ENCODE results near the gene PFKFB4. TPM values are rescaled to one million over a fixed set of nuclear protein-coding genes. Genes with fewer than 3 reads are reported as not detected.
A peak's percentile ranks its signal among the peaks of the same experiment; 100 is the strongest.

The PFKFB4 gene
- total and polyA plus RNA-seq, 2 experiments from 2014 or later = 9.5 to 14.1 TPM

GRCh38 chr3:48597408-48597800, 40.8 kb upstream of the PFKFB4 start:
- Histone ChIP-seq H3K4me2 (no peak overlapping the region), H3K4me3 (no peak overlapping the region), H2AFZ (no peak overlapping the region), H4K20me1 (ENCODE audit: insufficient read depth, poor library complexity, severe bottlenecking) (no peaks in the 10 kb centered on the region), H3K9me2 (replicated peaks; ENCODE audit: insufficient read depth) (no peaks in the 10 kb centered on the region), H3K4me1 (ENCODE audit: insufficient read depth) (peaks cover 46% of the 10 kb centered on the region), H3K27ac (peak overlapping the region; percentile 95), H3K27me3 (no peaks in the 10 kb centered on the region), H3K9me3 (ENCODE audit: low read depth) (no peaks in the 10 kb centered on the region), H3K36me3 (replicated peaks; ENCODE audit: insufficient read depth, low read depth) (no peaks in the 10 kb centered on the region), H3K79me2 (no peaks in the 10 kb centered on the region)
- TF ChIP-seq EZH2 (IDR thresholded peaks at IDR 0.05; ENCODE audit: borderline replicate concordance) (no peak), CTCF (IDR thresholded peaks at IDR 0.05; ENCODE audit: poor library complexity) (no peak), EZH2phosphoT487 (IDR thresholded peaks at IDR 0.05; ENCODE audit: low read depth, severe bottlenecking, unreplicated experiment) (no peak)
- 93% methylated on average over 6 of the region's 6 CpGs for WGBS (ENCODE audit: low lambda C conversion rate, missing lambda C conversion rate)
- DNase-seq (ENCODE audit: low spot score) = no peak

- no peaks in the 10 kb centered on the region for H3K79me2 ChIP-seq
- no peaks in the 10 kb centered on the region for H4K20me1 ChIP-seq (ENCODE audit: insufficient read depth, poor library complexity, severe bottlenecking)
- H2AFZ ChIP-seq = no peak overlapping the region
- H3K27ac ChIP-seq = peak overlapping the region; percentile 95
- no peak for DNase-seq (ENCODE audit: low spot score)
- no peak overlapping the region for H3K4me2 ChIP-seq
- H3K4me3 ChIP-seq = no peak overlapping the region
- H3K9me2 ChIP-seq (replicated peaks; ENCODE audit: insufficient read depth) = no peaks in the 10 kb centered on the region
- H3K4me1 ChIP-seq (ENCODE audit: insufficient read depth) = peaks cover 46% of the 10 kb centered on the region
- no peaks in the 10 kb centered on the region for H3K9me3 ChIP-seq (ENCODE audit: low read depth)
- no peak for TF ChIP-seq EZH2phosphoT487 (IDR thresholded peaks at IDR 0.05; ENCODE audit: low read depth, severe bottlenecking, unreplicated experiment)
- no peak for TF ChIP-seq CTCF (IDR thresholded peaks at IDR 0.05; ENCODE audit: poor library complexity)
- TF ChIP-seq EZH2 (IDR thresholded peaks at IDR 0.05; ENCODE audit: borderline replicate concordance) = no peak
- 88% methylated on average over 8 of the region's 8 CpGs for WGBS (ENCODE audit: low lambda C conversion rate, missing lambda C conversion rate)
- H3K27me3 ChIP-seq = no peaks in the 10 kb centered on the region
- no peaks in the 10 kb centered on the region for H3K36me3 ChIP-seq (replicated peaks; ENCODE audit: insufficient read depth, low read depth)
These were observed 40.2 kb upstream of the PFKFB4 start for GRCh38 chr3:48596676-48597407.

- Histone ChIP-seq H3K36me3 (replicated peaks; ENCODE audit: insufficient read depth, low read depth) (no peaks in the 10 kb centered on the region), H4K20me1 (ENCODE audit: insufficient read depth, poor library complexity, severe bottlenecking) (no peaks in the 10 kb centered on the region), H3K27me3 (no peaks in the 10 kb centered on the region), H3K9me3 (ENCODE audit: low read depth) (no peaks in the 10 kb centered on the region), H3K79me2 (no peaks in the 10 kb centered on the region), H2AFZ (no peak overlapping the region), H3K27ac (peak overlapping the region; percentile 95), H3K4me2 (peak overlapping the region; percentile 15), H3K9me2 (replicated peaks; ENCODE audit: insufficient read depth) (no peaks in the 10 kb centered on the region), H3K4me3 (no peak overlapping the region), H3K4me1 (ENCODE audit: insufficient read depth) (peaks cover 46% of the 10 kb centered on the region)
- no peak for TF ChIP-seq EZH2phosphoT487 (IDR thresholded peaks at IDR 0.05; ENCODE audit: low read depth, severe bottlenecking, unreplicated experiment)
- no peak for TF ChIP-seq EZH2 (IDR thresholded peaks at IDR 0.05; ENCODE audit: borderline replicate concordance)
- no peak for TF ChIP-seq CTCF (IDR thresholded peaks at IDR 0.05; ENCODE audit: poor library complexity)
- DNase-seq (ENCODE audit: low spot score) = no peak
- WGBS (ENCODE audit: low lambda C conversion rate, missing lambda C conversion rate) = 66% methylated on average over 5 of the region's 5 CpGs
These were observed 39.6 kb upstream of the PFKFB4 start for GRCh38 chr3:48596157-48596556.

Data from hepatocyte (in vitro differentiated cells).